ELR (cell line): ENCODE measurements around the gene IRAK2.
A peak's percentile ranks its signal among the peaks of the same experiment; 100 is the strongest.

Experiments used
- DNase-seq: peaks from one replicate; pipeline ENCODE4 v3.0.0-alpha.2; 2015; ENCODE audit warnings: low read depth

Gene IRAK2

DNA sequence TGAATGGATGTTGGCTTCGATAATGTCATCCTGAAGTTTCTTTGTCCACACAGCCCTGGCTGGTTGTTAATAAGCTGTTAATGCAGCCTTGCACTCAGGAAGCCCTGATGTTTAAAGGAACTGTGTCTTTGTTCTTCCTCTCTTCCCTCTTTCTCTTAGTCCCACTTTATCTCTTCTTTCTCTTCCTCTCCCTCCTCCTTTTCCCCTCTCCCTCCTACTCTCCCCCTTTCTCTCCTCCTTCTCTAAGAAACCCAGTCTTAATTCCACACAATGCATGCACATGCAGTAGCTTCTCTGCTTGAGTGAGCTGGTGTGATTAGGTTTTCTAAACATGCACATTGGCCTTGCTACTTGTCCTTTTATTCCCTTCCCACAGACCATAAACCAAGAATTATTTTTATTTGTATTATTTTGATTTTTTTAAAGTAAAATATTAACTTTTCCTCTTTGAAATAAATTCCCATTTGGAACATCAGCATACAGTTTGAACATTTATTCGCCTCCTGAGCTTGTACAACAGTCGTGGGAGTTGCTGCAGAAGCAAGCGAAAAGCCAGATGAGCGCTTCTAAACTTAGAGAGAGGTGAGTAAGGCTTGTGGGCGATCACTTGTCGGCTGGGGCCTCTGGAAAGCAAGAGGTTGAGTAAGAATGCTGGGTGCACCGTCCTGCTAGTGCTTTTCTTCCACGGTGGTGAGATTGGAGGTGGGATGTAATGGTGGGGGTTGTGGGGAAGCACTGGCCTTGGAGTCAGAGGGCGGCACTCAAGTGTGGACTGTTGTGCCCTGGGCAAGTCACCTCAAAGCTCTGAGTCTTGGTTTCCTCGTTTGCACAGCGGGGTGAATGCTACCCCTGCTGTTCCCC is 120.8 kb downstream of the IRAK2 start:
- no peak for DNase-seq

DNA sequence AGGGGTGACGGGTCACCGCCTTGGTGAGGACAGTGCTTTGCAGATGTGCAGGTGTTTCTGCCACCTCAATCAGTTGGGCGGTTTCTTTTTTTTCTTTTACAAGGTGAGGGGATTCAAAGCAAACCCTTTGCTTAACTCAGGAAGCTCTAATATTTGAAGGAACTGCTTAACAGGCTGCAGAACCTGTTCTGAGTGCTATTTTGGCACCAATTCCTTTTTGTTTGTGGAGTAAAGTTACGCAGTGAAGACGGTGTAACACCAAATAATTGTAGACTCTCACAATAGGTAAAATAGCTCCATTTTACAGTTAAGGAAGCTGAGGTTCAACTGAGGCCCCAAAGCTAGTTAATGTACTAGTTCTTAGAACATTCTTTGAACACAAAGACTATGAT is 121.4 kb downstream of the IRAK2 start:
- DNase-seq, result no peak

DNA sequence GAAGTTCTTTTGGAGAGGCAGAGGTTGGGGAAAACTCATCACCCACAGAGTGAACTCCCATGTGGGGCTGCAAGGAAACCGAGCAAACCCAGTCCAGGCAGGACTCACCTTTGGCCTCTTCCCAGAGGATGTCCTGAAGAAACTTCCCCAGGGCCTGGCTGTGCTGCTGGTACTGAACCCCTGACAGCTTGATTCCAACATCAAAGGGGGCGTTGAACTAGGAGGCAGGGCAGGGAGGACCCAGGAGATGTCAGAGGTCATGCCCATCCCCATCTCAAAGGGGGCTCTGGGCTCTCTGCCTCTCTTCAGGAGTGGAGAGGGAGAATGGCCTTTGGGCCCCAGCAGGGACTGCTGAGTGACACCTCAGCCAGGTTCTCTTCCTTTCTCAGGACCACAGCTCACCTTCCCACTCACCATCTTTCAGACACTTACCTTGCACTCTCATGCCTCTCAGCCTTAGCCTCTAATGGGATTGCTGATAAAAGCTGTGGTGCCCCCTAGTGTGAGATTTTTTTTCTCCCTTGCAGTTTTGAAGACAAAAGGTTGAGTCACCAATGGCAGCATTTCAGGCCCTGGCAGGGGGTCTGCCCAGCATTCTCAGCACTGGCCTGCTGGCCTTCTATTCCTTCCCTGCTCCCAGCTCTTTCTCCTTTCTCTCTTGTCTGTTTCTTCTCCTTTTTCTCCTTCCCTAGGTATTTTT is 122.0 kb downstream of the IRAK2 start:
- peak; percentile 28 for DNase-seq

GRCh38 chr3:10287936-10288574 is 123.3 kb downstream of the IRAK2 start:
- DNase-seq, result no peak

- DNase-seq, result no peak
Observed at GRCh38 chr3:10288575-10288960, 123.8 kb downstream of the IRAK2 start.

- no peak for DNase-seq
Observed at GRCh38 chr3:10289077-10289476, 124.4 kb downstream of the IRAK2 start.

GRCh38 chr3:10289787-10290355 is 125.2 kb downstream of the IRAK2 start:
- no peak for DNase-seq

GRCh38 chr3:10290481-10291176 is 125.9 kb downstream of the IRAK2 start:
- no peak for DNase-seq

DNA sequence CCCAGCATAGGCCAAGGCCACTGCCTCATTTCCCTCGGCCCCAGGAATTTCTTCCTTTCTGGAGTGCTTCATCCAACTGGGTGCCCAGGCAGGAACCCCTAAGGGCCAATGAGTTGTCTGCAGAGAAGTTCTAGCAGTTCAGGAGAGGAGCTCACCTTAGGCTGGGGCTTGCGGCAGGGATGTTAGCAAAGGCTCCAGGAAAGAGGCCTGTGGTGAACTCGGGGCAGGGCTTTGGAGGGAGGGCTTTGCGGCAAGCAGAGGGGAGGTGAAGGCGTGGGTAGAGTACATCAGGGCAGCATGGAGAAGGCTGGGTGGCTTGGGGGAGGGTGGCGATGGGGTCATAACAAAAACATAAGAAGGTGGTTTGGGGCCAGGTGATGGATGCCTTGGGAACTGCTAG is 126.9 kb downstream of the IRAK2 start:
- no peak for DNase-seq

GRCh38 chr3:10292505-10293419 is 128.0 kb downstream of the IRAK2 start, which contains the start of gene GHRL:
GHRL (minus strand) TSS chr3:10292947; CDS start chr3:10290180, 2,767 bp downstream.
- DNase-seq, result no peak
